ENCODE measurements around the gene FBXL22.

The FBXL22 gene

DNA sequence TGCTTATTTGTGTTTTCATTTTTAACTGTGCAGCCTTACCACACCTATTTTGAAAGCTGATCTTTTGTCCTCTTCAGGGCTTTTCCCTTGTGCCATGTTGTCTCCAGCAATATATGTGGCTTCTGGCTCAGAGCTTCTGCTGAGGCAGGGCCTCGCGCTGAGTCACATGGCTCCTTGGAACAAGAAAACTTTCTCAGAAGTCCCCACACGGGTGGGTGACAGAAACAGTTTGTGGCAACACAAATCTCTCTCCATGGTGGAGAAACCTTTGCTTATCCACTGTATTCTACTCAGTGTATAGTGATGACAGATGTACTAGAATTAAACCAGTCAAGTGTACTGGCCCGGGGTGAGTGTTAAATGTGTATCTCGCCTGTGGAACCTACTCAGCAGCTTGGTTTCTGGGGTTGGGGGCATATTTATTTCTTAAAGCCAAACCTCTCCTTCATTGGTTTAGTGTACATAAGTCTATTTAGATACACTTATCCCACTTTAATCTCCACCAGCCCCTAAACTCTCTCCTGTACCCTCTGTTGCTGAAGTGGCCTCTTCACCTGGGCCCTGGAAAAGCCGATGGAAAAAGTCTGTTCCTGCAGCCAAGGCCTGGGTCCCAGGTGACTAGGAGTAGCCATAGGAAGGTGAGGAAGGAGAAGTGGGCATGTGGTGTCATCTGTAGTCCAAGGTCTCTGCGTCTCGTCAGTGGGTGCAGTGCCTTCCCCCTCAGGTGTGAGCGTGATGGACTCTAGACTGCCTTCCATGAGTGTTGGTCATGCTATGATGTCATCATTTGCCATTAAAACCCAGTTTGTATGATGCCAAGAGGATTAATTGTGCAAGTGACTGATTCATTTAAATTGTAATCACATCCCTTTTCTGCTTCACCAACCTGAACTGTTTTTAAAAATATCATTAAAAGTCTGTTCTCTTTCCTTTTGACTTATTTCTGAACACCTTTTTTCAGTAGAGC, 3.2 kb upstream of the FBXL22 start:
- no peak for DNase-seq

DNA sequence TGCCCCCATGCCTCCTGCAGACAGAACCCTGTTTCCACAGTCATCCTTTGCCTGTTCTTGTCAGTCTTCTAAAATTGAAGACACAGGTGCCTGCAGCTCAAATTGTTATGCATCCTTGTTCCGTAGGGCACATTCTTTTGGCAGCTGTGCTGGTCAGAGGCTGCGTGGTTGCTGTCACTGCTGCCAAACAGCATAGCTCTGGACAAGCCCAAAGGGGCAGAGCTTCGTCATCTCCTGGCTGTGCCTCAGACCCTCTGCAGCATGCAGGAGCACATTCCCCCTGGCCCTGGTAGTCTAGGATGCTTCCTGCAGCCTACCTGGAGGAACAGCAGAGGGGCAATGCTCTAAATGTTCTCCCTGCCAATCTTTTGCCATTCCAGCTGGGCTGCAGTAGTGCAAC, 2.1 kb upstream of the FBXL22 start:
- DNase-seq: no peak

DNA sequence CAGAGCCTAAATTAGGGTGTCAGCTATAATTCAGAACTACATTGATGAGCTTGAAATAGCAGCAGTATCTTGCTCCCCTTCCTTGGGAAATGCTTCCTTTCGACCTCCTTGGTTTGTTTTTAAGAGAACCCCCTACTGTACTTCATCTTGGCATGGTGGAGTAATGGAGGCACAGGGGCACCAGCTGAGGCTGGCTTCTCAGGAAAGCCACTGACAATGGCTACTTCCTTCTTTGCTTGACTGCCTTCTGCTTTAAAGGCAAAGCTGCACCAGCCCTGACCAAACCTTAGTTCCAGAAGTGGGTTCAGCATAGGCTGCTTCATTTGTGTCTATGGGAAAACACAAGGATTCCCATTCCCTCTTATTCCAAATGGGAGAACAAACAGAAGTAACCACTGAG, 1.5 kb upstream of the FBXL22 start:
- no peak for DNase-seq

DNA sequence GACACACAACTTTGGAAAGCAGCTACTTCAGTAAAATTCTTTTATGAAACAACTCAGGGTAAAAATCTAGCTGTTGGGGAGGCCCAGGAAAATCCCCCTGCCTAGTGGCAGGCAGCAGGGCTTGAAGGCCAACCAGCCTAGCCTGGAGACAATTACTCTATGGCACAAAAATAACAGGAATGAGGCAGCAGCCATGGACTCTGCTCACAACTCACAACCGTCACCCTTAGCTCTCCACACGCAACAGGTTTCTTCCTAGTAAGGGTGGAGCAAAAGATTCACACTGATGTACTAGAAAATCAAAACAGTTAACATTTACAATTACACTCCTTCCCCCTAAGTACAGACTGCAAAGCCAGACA, 530 bp upstream of the FBXL22 start:
- DNase-seq: no peak

DNA sequence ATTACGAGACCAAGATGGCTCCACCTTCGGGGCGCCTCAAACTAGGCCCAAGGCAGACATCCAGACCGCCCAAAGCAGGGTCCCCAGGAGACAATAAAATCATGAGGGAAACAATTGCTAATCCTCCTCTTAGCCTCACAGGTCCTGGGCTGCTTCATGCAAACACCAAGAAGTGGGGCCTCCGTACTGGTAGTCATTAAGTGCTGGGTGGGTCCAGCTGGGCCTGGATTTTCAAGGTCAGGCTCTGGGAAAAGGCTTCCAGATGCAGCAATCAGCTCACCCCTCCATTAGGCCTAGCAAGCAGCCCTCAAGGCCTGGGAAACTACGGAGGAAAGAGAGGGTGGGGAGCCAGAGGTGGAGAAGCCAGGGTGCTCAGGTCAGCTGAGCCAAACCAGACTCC, 634 bp downstream of the FBXL22 start:
- no peak for DNase-seq

DNA sequence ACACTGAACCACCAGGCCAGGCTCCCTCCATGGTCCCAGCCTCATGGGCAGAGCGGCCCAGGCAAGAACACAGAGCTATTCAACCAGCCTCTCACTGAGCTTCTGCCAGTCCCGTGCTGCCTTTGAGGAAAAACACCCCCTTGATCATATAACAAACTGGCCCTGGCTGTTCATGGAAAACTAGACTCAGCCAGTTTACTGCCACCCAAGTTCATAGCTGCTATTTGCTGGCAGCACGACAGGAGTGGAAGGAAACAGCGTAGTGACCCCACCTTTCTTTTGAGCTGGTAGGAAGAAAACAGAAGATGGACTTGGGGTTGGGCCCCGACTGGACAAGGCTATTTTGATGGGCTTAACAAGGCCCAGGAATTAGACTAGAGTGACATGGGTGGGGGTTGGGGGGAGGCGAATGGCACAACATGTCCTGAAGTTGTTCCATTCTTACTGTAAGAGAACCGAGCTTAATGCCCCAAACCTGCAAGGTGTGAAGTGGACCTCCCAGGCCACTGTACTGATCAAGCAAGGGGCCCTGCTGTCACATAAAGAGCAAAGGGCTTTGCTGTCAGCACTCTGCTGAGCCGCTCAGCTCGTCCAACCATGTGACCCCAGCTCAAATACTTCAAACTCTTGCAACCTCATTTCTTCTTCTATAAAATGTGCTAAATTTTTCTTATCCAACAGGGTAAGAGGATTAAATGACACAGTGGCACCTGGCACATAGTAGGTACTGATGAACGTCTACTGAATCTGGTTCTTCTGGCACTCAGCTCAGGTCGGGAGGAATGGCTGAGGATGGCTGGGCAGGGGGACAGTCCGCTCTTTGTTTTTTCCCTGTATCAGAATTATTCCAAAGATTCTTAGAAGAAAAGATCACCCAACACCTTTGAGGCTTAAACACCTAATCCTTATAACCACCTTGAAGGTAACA, 1.6 kb downstream of the FBXL22 start:
- DNase-seq: no peak

DNA sequence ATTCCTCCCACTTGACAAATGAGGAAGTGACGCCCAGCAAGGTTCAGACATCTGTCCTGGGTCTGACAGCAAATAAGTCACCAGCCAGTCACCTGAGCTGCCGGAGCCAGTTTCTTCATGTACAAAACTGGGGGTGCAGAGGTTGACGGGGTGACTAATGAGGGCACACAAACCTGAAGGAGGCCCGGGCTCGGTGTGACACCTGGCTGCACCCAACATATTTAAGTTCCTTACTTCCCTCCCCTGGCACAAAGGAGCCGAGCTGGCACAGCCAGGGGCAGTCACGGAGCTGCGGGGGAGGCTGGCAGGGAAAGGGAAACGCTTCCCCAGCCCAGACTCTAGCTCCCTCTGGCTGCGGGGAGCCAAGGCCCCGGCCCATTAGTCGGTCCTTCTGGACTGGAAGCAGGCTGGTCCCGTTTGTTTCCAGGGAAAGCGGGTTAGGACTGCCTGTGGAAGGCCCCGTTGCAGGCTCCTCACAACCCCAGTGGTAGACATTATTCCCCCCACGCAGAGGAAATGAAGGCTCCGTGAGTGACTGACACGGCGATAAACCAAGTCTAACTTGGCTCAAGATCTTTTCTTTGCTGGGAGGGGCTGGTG, 2.3 kb downstream of the FBXL22 start:
- peak in 2 of 3 experiments; percentile 59 to 60 for DNase-seq

DNA sequence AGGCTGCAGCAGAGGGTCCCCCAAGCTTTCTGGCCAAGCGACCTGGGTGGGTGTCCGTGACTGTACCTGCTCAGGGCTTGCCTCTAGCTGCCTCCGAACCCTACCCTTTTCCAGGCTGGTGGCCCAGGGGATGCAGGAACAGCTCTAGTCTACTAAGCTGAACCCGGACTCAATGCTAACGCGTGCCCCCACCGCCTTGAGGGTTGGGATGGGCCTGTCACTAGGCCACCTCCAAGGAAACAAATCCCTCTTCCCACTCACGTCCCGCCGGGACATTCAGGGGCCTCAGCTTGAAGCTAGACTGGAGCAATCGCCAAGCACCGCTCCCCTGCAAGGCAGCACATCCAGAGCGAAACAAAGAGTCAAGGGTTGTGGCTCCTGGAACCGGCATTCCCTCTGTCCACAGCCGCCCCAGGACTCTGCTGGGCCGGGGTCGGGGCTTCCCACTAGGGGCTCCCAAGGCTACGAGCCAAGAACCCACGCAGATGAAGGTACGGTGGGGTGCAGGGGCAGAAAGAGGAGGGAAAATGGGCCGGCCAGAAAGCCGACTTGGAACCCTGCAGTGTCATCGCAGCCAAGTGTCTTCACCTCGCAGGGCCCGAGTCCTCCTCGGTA, 2.9 kb downstream of the FBXL22 start:
- peak in 2 of 3 experiments; percentile 81 to 83 for DNase-seq

DNA sequence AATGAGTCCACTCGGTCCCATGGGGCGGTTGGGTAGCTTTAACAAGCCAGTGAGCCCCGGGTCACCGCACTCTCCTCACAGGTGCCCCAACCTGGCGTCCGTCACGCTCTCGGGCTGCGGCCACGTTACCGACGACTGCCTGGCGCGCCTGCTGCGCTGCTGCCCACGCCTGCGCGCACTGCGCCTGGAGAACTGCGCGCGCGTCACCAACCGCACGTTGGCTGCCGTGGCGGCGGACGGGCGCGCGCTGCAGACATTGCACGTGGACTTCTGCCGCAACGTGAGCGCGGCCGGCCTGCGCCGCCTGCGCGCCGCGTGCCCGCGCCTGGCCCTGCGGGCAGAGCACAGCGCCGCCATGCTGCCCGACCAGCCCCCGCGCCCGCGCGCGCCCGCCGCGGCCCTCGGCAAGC, 3.4 kb downstream of the FBXL22 start:
- DNase-seq: peak; percentile 86 to 98 (median 97)

DNA sequence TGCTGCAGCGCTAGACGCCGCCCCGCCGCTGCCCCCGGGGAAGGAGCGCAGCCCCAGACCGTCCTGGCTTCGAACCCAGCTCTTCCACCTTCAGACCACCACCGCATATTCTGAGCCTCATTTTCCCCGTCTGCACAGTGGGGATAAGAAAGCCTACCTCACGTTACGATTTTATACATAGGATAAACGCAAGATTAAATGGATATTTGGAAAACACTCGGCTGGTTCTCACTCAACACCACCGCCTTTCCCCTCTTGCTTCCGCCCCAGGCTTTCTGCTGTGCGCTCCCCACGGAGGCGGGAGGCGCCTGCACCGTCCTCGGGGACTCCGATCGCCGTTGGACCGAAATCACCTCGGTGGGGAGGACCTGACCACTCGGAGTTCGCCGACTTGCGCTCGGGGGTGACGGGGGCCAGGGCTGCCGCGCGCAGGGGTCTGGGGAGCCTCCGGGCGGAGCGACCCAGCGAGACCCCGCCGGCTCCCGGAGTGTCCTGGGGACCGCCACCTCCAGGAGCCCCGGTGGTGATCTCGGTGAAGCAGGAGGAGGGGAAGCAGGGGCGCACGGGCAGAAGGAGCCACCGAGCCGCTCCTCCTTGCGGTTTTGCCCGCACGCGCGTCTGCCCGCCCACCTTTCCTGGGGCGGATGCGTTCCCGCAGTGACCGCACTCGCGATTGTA, 4.0 kb downstream of the FBXL22 start:
- DNase-seq: peak; percentile 20 to 91 (median 91)

DNA sequence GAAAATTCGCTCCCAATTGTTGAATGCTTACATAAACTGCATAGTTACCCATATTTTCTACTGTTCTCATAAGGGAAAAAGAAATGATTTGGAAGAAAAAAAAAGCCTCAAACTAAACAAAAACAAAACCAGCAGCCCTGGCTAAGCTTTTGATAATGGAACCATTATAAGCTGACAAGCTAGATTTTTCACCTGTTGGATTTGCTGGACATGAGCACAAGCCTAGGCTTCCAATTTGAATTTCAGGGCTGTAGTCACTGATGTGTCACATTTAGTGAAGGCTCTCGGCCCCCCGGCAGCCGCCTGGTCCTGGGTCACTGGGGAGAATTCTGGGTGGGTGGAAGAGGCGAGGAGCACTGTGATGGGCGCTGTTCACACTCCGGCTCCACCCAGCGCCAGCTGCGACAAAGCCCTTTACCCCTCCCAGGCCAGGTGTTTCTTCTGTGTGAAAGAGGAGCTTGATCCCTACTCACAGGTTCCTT, 4.6 kb downstream of the FBXL22 start:
- DNase-seq: peak; percentile 30 to 82 (median 71)

DNA sequence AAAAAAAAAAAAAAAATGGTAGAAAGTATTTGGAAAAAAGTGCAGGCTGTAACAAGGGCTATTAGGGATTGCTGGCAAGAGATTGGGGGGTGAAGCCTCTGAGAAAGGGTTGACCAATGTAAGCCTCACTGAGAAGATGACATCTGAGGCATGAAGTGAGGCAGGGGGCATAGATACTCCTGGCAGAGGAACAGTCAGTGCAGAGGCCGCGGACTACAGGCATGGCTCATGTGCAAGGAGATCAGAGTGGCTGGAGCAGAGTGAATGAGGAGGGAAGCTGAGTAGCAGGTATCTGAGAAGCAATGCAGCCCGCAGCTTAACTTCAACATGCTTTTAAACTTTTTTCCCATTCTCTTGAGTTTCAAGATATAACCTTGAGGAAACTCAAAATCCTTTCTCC, 5.4 kb downstream of the FBXL22 start:
- no peak for DNase-seq

DNA sequence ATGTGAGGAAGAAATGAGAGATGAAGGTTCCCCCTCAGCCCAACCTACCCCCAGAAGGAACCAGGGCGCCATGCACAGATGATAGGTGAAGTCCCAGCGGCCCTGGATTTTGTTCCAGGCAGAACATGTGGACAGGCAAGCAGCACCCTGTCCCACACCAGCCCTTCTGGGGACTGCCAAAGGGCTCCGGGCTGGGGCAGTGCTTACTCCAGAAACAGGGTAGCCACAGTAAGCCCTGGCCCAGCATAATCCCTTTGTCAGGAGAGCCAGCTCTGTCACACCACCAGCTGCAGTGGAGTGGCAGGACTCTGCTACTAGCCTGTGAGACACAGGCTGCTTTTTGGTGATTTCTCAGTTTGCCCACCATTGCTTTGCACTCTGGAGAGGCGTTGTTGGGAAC, 6.3 kb downstream of the FBXL22 start:
- DNase-seq: no peak

DNA sequence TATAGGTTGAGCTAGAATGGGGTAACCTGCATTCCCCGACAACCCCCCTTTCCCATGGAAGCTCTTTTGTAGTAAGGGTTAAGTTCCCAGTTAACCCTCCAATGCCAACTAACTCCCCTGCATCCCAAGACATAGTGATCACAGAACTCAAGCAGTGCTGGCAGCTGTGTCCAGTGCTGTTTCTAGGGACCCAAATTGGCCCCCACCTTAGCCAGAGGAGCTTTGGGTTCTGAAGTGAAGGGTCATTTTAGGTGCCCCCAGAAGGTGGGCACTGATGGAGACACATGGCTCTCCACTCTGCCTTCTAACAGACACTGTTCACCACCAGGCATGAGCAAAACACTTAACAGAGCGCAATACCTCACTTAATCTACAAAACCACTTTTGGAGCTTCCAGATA, 7.1 kb downstream of the FBXL22 start:
- DNase-seq: no peak

DNA sequence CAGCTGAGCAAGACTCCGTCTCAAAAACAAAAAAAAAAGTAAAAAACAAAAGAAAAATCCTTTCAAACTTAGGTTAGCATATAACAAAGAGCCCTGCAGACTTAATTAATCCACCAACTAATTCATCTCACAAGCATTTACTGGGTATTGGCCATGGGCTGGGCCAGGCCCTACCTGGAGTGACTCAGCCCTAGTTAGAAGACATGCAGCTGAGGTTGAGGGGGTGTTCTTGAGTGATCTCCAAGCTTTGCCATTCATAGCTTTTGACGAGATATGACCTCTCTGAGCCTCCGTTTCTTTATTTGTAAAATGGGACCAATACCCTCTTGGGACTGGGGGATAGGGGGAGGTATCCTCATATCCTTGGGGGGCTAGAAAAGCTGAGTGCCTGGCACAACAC, 7.8 kb downstream of the FBXL22 start:
- no peak for DNase-seq

DNA sequence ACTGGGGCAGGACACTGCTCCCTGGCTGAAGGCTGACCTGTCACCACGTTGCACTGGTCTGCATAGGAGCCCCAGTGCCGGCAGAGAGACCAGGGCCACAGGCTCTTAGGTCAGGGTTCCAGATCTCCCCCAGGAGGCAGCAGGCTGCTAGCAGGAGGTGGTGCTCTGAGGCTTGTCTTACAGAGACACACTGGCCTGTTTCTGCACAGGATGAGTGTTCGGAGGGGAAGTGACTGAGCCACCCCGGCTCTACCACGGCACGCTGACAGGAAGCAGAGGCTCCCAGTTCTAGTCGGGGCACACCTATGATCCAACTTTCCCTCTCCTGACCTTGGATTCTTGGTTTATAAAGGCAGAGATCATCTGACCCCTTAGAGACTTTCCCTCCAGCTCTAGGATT, 8.6 kb downstream of the FBXL22 start:
- DNase-seq: no peak

DNA sequence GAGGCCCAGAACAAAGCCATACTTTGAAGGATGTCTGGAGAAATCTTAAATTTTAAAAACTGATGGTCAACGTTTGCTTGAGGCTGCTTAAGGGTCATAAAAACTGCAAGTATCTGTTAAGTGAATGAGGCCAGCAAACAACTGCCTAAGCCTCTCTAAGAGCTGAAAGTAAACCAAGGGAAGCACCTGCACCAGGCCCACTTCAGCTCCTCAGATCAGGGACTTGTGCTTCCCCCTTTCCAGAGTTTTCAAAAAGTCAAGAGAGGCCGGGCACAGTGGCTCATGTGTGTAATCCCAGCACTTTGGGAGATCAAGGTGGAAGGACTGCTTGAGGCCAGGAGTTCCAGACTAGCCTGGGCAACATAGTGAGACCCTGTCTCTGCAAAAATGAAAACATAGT, 9.1 kb downstream of the FBXL22 start:
- DNase-seq: peak in 1 of 3 experiments; percentile 36

DNA sequence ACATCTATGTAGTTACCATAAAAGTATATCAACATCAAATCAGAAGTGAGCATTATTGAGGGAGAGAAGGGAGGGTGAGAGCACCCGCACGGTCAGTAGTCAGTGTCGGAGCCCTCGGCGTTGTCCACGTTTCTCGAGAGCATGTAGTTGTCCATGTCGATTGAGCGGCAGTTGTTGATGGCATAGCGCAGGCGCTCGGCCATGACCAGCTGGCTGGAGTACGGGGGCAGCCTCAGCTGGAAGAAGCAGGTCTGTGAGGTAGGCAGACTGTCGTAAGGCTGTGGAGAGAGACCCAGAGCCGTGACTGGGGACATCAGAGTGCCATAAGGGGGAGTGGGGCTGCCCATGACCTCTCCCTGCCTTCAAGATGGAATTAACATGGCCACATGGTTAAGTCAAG, 11.8 kb downstream of the FBXL22 start:
- DNase-seq: no peak

DNA sequence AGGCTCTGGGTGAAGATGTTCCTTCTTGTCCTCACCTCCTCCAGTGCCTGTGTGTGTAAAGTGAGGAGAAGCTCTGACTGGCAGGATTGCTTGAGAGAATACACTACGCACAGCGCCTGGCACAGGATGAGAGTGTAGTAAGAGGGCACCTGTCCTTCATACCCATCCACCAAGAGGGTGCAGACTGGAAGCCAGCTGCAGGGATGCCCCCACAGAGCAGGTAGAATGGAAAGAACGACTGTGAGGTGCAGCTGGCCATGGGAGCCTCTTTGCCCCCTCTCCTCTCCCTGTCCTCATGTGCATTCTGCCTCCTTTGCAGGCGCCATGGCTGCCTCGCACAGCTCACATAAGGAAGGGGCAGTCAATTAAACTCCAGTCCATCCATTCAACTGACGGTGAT, 12.3 kb downstream of the FBXL22 start:
- no peak for DNase-seq

DNA sequence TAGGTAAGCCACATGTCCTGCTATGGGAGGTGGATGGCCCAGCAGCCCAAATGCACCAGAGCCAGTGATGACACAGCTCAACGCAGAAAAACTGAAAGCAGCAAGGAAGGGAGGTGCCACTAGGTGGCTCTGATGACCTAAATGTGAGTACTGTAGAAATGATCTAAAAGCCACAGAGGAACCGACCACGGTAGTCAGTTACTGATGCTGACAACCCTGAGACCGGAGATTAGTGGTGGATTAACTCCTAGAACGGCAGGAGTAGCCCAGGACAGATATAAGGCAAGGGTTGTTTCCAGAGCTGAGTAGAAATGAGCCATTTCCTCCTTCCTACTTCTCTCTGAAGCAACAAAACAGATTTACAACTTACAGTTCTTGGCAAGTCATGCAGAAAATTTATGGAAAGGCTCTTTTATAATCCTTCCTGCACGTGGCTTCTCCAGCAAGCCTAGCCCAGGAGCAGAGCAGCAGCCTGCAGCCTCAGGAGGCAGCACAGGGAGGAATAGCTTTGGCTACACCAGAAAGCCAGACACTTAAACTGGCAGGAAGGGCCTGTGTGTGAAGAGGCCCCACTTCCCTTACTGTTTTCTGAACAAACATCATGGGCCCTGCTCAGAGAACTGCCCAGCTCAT, 13.1 kb downstream of the FBXL22 start:
- DNase-seq: peak; percentile 72 to 88 (median 84)

DNA sequence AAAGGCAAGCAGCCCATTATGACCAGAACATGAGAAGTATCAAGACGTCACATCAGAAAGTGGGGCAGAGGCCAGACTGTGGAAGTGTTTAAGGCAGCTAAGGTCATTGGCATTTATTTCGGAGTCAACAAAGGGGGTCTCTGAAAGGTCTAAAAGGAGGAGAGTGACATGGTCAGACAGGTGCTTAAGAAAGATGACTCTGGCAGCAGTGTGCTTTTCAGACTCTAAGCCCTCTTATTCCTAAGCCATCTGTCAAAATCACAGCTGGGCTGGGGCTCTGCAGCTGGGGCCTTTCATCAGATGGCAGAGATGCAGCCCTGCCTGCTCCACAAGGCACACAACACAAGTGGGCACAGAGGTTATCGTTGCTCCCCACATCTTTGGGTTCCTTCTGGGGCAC, 14.0 kb downstream of the FBXL22 start:
- DNase-seq: no peak

DNA sequence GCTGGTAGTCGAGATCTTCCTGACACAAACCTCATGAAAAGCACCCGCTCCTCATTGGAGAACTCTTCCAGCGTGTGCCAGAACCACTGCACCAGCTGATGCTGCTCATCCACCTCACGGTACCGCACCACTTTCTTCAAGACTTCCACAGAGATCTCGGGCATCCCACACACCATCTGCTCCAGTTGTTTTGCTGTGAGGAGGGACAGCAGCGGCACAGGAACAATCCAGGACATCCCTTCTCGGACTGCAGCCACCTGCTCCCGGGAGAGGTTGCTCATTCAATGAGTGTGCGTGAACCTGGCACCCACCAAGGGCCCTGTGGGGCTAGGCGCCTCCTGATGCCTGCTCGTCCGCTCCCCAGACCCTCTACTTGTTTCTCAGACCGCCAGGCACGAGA, 15.1 kb downstream of the FBXL22 start:
- no peak for DNase-seq
